HepG2 (cell line): ENCODE results near the gene RALB. TPM values are rescaled to one million over a fixed set of nuclear protein-coding genes. Genes with fewer than 3 reads are reported as not detected.
A peak's percentile ranks its signal among the peaks of the same experiment; 100 is the strongest.

Source experiments
- CSRNP2 ChIP-seq: sonication (generic); formaldehyde crosslinking; conservative IDR thresholded peaks from 2 replicates; pipeline ENCODE4 v1.8.0; 2022; ENCODE audit warnings: low read depth, missing genetic modification reagents
- DMAP1 ChIP-seq: IDR thresholded peaks from 2 replicates; pipeline ENCODE4 v1.6.1; 2016
- EEA1 ChIP-seq: sonication (generic); formaldehyde crosslinking; IDR thresholded peaks from 2 replicates; pipeline ENCODE4 v1.5.1; 2020; ENCODE audit warnings: mild to moderate bottlenecking, missing genetic modification reagents, borderline replicate concordance
- FOXO1 ChIP-seq: sonication (generic); formaldehyde crosslinking; IDR thresholded peaks from 2 replicates; pipeline ENCODE4 v1.4.0; 2020; ENCODE audit warnings: missing genetic modification reagents
- KDM2A ChIP-seq: sonication (generic); formaldehyde crosslinking; IDR thresholded peaks from 2 replicates; pipeline ENCODE4 v1.4.0; 2020; ENCODE audit warnings: low read depth, missing genetic modification reagents, borderline replicate concordance
- KLF12 ChIP-seq: sonication (generic); formaldehyde crosslinking; IDR thresholded peaks from 2 replicates; pipeline ENCODE4 v1.4.0; 2020; ENCODE audit warnings: missing genetic modification reagents, borderline replicate concordance
- MXD3 ChIP-seq: IDR thresholded peaks from 2 replicates; pipeline ENCODE4 v1.6.1; 2016; ENCODE audit warnings: mild to moderate bottlenecking, missing biosample characterization, missing genetic modification reagents
- NFE2 ChIP-seq: sonication (generic); formaldehyde crosslinking; IDR thresholded peaks from 2 replicates; pipeline ENCODE4 v1.4.0; 2020; ENCODE audit warnings: missing genetic modification reagents
- ZBTB26 ChIP-seq: IDR thresholded peaks from 2 replicates; pipeline ENCODE4 v1.6.1; 2016; ENCODE audit warnings: missing compliant biosample characterization, missing genetic modification reagents, borderline replicate concordance
- ZFYVE20 ChIP-seq: sonication (generic); formaldehyde crosslinking; IDR thresholded peaks from 2 replicates; pipeline ENCODE4 v1.8.0; 2023; ENCODE audit warnings: low read depth, mild to moderate bottlenecking, moderate library complexity, missing genetic modification reagents, borderline replicate concordance
- ZNF274 ChIP-seq: sonication (generic); formaldehyde crosslinking; IDR thresholded peaks from 2 replicates; pipeline ENCODE4 v1.5.1; 2020; ENCODE audit warnings: mild to moderate bottlenecking, missing genetic modification reagents
- ZNF496 ChIP-seq: sonication (generic); formaldehyde crosslinking; IDR thresholded peaks from 2 replicates; pipeline ENCODE4 v1.8.1; 2023; ENCODE audit warnings: mild to moderate bottlenecking, moderate library complexity, missing genetic modification reagents; ENCODE audit not compliant: insufficient replicate concordance
- ZNF580 ChIP-seq: IDR thresholded peaks from 2 replicates; pipeline ENCODE4 v1.6.1; 2016; ENCODE audit warnings: low read depth, borderline replicate concordance
- ZSCAN12 ChIP-seq: sonication (generic); formaldehyde crosslinking; IDR thresholded peaks from 2 replicates; pipeline ENCODE4 v1.9.0; 2021; ENCODE audit warnings: mild to moderate bottlenecking, missing genetic modification reagents
- polyA plus RNA-seq, 8 experiments: library from polyadenylated mRNA; depleted of rRNA in 3 of 8; stranded (reverse) in 7 of 8; unstranded in 1 of 8; fragments of >200 nt; fragmentation: Illumina TruSeq in 4 of 8; extraction: Trizol in 4 of 8; gene quantifications; 2 replicates each; pipeline versions ENCODE4 v1.2.1 to v1.2.3, GENCODE V29; 2011 to 2016; ENCODE audit warnings: low read depth in 4 of 8, missing spikeins in 1 of 8, mixed read lengths in 1 of 8; ENCODE audit not compliant: insufficient read depth in 1 of 8
- total RNA-seq, 5 experiments: library from RNA; depleted of rRNA; stranded (reverse); fragments of >200 nt; fragmentation: Illumina TruSeq; extraction: Trizol; gene quantifications; 2 replicates each; pipeline ENCODE4 v1.2.3, GENCODE V29; 2016; ENCODE audit warnings: low read depth in 1 of 5
- TF ChIP-seq, protein P1 (sequence below): IDR thresholded peaks from 2 replicates; pipeline ENCODE4 v1.6.1; 2016; ENCODE audit warnings: mild to moderate bottlenecking
- TF ChIP-seq, protein P2 (sequence below): sonication (generic); formaldehyde crosslinking; conservative IDR thresholded peaks from 2 replicates; pipeline ENCODE4 v1.4.0; 2020; ENCODE audit warnings: missing genetic modification reagents
- TF ChIP-seq, protein P3 (sequence below): sonication (generic); formaldehyde crosslinking; IDR thresholded peaks from 2 replicates; pipeline ENCODE4 v1.4.0; 2020; ENCODE audit warnings: low read depth, mild to moderate bottlenecking, missing genetic modification reagents
- TF ChIP-seq, protein P4 (sequence below): sonication (generic); formaldehyde crosslinking; IDR thresholded peaks from 2 replicates; pipeline ENCODE4 v1.5.0; 2020; ENCODE audit warnings: missing genetic modification reagents, mild to moderate bottlenecking, borderline replicate concordance

The RALB gene
- total and polyA plus RNA-seq, 2 of the 13 experiments (the other 11 are each of a cell fraction or from before 2014, with no cell fraction given) = 37.8 to 43.2 TPM

DNA sequence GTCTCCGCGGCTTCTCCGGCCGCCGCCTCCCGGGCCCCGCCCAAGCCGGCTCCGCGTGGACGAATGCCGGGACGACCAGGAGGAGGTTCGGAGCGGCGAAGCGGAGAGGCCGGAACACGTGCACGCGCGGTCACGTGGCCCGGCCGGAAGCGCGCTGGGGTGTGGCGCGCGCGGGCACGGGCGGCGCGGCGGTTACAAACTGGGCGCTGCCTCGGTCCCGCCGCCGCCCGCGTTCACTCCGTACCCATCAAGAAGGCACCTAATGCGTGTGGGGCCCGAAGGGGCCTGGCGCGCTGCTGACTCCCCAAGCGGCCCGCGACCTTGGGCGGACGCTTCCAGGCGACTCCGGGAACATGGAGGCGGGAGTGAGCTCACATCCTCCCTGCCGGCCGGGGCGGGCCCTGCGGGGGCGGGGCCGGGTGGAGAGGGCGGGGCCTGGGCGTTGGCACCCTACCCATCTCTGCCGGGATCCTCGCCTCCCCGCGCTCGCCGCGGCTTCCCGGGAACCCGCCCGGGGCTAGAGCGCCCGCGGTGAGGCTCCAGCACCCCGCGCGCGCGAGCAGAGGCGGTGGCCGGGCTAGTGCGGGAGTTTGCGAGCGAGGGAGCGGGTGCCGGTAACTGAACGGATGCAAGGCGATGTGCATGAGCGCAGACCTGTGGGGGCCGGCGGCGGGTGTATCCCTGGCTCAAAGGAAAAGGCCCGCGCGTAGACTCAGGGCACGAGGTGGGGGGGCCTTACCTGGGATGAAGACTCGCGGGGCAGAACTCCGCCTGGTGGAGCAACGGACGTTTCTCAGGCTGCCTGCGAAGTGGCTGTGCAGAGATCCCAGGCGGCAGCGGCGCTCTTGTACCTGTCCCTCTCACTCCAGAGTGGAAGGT, 29.4 kb upstream of the RALB start, which contains the start of gene TMEM185B (continued):
- TF ChIP-seq ZNF580 (CRISPR knock-in tag) (0 out of 2 replicates have a peak, but pooled peaks have one; percentile 18), MXD3 (CRISPR knock-in tag) (no peak), ZBTB26 (CRISPR knock-in tag) (no peak), DMAP1 (CRISPR knock-in tag) (peak; percentile 66; the same call in 1 of the 2 replicates), CSRNP2 (no peak), FOXO1 (CRISPR knock-in tag) (no peak), EEA1 (CRISPR knock-in tag) (0 out of 2 replicates have a peak, but pooled peaks have one; percentile 46), ZNF496 (CRISPR knock-in tag) (no peak), KDM2A (CRISPR knock-in tag) (peak; percentile 68), ZFYVE20 (CRISPR knock-in tag) (no peak), ZSCAN12 (no peak), ZNF274 (CRISPR knock-in tag) (peak; percentile 45; the same call in 1 of the 2 replicates), KLF12 (CRISPR knock-in tag) (no peak), NFE2 (CRISPR knock-in tag) (no peak)
- TF ChIP-seq, protein P1, sequence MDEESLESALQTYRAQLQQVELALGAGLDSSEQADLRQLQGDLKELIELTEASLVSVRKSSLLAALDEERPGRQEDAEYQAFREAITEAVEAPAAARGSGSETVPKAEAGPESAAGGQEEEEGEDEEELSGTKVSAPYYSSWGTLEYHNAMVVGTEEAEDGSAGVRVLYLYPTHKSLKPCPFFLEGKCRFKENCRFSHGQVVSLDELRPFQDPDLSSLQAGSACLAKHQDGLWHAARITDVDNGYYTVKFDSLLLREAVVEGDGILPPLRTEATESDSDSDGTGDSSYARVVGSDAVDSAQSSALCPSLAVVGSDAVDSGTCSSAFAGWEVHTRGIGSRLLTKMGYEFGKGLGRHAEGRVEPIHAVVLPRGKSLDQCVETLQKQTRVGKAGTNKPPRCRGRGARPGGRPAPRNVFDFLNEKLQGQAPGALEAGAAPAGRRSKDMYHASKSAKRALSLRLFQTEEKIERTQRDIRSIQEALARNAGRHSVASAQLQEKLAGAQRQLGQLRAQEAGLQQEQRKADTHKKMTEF (CRISPR knock-in tag) = peak; percentile 40; the same call in 1 of the 2 replicates
- TF ChIP-seq, protein P2, sequence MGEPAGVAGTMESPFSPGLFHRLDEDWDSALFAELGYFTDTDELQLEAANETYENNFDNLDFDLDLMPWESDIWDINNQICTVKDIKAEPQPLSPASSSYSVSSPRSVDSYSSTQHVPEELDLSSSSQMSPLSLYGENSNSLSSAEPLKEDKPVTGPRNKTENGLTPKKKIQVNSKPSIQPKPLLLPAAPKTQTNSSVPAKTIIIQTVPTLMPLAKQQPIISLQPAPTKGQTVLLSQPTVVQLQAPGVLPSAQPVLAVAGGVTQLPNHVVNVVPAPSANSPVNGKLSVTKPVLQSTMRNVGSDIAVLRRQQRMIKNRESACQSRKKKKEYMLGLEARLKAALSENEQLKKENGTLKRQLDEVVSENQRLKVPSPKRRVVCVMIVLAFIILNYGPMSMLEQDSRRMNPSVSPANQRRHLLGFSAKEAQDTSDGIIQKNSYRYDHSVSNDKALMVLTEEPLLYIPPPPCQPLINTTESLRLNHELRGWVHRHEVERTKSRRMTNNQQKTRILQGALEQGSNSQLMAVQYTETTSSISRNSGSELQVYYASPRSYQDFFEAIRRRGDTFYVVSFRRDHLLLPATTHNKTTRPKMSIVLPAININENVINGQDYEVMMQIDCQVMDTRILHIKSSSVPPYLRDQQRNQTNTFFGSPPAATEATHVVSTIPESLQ (CRISPR knock-in tag) = no peak
- TF ChIP-seq, protein P3, sequence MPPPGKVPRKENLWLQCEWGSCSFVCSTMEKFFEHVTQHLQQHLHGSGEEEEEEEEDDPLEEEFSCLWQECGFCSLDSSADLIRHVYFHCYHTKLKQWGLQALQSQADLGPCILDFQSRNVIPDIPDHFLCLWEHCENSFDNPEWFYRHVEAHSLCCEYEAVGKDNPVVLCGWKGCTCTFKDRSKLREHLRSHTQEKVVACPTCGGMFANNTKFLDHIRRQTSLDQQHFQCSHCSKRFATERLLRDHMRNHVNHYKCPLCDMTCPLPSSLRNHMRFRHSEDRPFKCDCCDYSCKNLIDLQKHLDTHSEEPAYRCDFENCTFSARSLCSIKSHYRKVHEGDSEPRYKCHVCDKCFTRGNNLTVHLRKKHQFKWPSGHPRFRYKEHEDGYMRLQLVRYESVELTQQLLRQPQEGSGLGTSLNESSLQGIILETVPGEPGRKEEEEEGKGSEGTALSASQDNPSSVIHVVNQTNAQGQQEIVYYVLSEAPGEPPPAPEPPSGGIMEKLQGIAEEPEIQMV (CRISPR knock-in tag) = no peak
- TF ChIP-seq, protein P4, sequence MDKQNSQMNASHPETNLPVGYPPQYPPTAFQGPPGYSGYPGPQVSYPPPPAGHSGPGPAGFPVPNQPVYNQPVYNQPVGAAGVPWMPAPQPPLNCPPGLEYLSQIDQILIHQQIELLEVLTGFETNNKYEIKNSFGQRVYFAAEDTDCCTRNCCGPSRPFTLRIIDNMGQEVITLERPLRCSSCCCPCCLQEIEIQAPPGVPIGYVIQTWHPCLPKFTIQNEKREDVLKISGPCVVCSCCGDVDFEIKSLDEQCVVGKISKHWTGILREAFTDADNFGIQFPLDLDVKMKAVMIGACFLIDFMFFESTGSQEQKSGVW = no peak
